Mammary epithelial cell (primary cell): Measurements from ENCODE around the gene RYR2.

ENCODE experiments used
- CTCF ChIP-seq, 2 donors: IDR thresholded peaks in 1 of 2; conservative IDR thresholded peaks in 1 of 2; 2 replicates each; pipeline ENCODE4 v1.5.1; 2011 to 2012; ENCODE audit warnings: inconsistent platforms in 2 of 2, low read length in 2 of 2, mild to moderate bottlenecking in 2 of 2, control low read depth in 1 of 2, low read depth in 1 of 2; ENCODE audit not compliant: insufficient read depth in 1 of 2; ENCODE audit errors: extremely low read depth in 1 of 2
- EZH2 ChIP-seq: IDR thresholded peaks from 2 replicates; pipeline ENCODE4 v1.6.1; 2012; ENCODE audit warnings: low read length, inconsistent platforms, borderline replicate concordance

DNA sequence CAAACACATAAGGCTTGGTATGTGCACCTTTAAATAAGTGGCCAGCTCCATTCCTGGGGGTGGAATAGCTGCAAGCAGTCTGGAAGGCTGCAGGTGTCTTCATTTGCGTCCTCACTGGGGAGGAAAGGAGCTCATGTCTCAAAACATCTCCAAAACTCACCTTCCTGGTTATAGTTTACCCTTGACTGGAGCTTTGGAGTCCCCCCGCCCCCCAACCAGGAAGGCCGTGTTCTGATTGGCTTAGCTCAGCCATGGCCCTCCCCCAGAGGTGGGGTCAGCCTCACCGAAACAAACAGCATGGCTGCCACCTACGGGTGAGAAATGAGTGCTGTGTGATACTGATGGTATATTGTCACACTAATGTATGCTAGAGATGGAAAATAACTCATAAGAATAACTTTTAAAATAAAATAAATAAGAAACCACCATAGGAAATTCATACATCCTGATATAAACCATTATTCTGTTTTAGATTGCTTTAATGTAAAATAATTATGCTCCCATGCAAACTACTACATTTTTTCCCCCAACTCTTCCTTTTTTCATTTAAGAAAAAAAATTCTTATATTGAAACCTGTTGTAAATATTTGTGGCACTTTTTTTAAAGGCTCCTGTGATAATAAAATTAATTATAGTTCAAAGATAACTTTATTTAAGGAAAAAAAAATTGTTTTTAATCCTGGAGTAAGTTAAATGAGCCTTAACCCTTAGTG lies 757.9 kb downstream of the RYR2 start:
- TF ChIP-seq CTCF (conservative IDR thresholded peaks at IDR 0.05 in 1 of 2, IDR thresholded peaks at IDR 0.05 in 1 of 2; ENCODE audit: extremely low read depth in 1 of 2, insufficient read depth in 1 of 2, low read depth in 1 of 2, low read length in 2 of 2) (peak; percentile 64 to 72), EZH2 (no peak)
